ENCODE measurements around the gene PRDM1. TPM values are rescaled to one million over a fixed set of nuclear protein-coding genes. Genes with fewer than 3 reads are reported as not detected.

PRDM1 gene
- total RNA-seq, 1 donor from 2014 or later, result 10.5 TPM

- no peaks in the 10 kb centered on the region for H3K79me2 ChIP-seq (ENCODE audit: insufficient read depth, low read length)
- H3K9me3 Mint-ChIP-seq (ENCODE audit: unreplicated experiment), result no peaks in the 10 kb centered on the region
- no peaks in the 10 kb centered on the region for H4K20me1 ChIP-seq (ENCODE audit: insufficient read depth, low read length)
- no peak overlapping the region for H3K4me2 ChIP-seq (ENCODE audit: low read length)
- H3K27me3 ChIP-seq (ENCODE audit: insufficient read depth, low read length), result no peaks in the 10 kb centered on the region
- H3K9ac ChIP-seq (ENCODE audit: low read length), result no peak overlapping the region
- H3K9me3 ChIP-seq (ENCODE audit: insufficient read depth, low read depth, low read length), result no peaks in the 10 kb centered on the region
- H2AFZ ChIP-seq (ENCODE audit: low read depth, low read length), result no peak overlapping the region
- FAIRE-seq, result no peak
- H3K27ac ChIP-seq (ENCODE audit: low read depth, low read length), result no peak overlapping the region
- no peak overlapping the region for H3K4me3 ChIP-seq (ENCODE audit: insufficient read depth, low read depth, low read length)
- no peak for DNase-seq (ENCODE audit: low read depth)
- H3K4me3 Mint-ChIP-seq (ENCODE audit: unreplicated experiment), result no peak overlapping the region
- no peak overlapping the region for H3K27ac Mint-ChIP-seq (ENCODE audit: unreplicated experiment)
- TF ChIP-seq, protein P1, sequence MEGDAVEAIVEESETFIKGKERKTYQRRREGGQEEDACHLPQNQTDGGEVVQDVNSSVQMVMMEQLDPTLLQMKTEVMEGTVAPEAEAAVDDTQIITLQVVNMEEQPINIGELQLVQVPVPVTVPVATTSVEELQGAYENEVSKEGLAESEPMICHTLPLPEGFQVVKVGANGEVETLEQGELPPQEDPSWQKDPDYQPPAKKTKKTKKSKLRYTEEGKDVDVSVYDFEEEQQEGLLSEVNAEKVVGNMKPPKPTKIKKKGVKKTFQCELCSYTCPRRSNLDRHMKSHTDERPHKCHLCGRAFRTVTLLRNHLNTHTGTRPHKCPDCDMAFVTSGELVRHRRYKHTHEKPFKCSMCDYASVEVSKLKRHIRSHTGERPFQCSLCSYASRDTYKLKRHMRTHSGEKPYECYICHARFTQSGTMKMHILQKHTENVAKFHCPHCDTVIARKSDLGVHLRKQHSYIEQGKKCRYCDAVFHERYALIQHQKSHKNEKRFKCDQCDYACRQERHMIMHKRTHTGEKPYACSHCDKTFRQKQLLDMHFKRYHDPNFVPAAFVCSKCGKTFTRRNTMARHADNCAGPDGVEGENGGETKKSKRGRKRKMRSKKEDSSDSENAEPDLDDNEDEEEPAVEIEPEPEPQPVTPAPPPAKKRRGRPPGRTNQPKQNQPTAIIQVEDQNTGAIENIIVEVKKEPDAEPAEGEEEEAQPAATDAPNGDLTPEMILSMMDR (IDR thresholded peaks at IDR 0.05; ENCODE audit: insufficient read depth, low read depth, low read length), result no peak
- TF ChIP-seq EZH2 (IDR thresholded peaks at IDR 0.05; ENCODE audit: insufficient read depth, low read length), result no peak
- peaks cover 12% of the 10 kb centered on the region for H3K4me1 ChIP-seq (ENCODE audit: insufficient read depth, low read length)
- no peaks in the 10 kb centered on the region for H3K36me3 ChIP-seq (ENCODE audit: insufficient read depth, low read length)
- H3K27me3 Mint-ChIP-seq (ENCODE audit: low read depth, unreplicated experiment), result no peaks in the 10 kb centered on the region
- peaks cover 10% of the 10 kb centered on the region for H3K36me3 Mint-ChIP-seq (ENCODE audit: low read depth, unreplicated experiment)
- peaks cover 6% of the 10 kb centered on the region for H3K4me1 Mint-ChIP-seq (ENCODE audit: low read depth, unreplicated experiment)
Measured at GRCh38 chr6:106112433-106112832, 26.3 kb downstream of the PRDM1 start.

GRCh38 chr6:106113256-106113959 lies 27.3 kb downstream of the PRDM1 start:
- no peak overlapping the region for H3K27ac ChIP-seq (ENCODE audit: low read depth, low read length)
- FAIRE-seq, result no peak
- no peaks in the 10 kb centered on the region for H3K9me3 Mint-ChIP-seq (ENCODE audit: unreplicated experiment)
- no peak overlapping the region for H3K27ac Mint-ChIP-seq (ENCODE audit: unreplicated experiment)
- no peak for DNase-seq (ENCODE audit: low read depth)
- no peak overlapping the region for H3K4me2 ChIP-seq (ENCODE audit: low read length)
- peaks cover 3% of the 10 kb centered on the region for H3K4me1 Mint-ChIP-seq (ENCODE audit: low read depth, unreplicated experiment)
- H3K9ac ChIP-seq (ENCODE audit: low read length), result no peak overlapping the region
- H3K79me2 ChIP-seq (ENCODE audit: insufficient read depth, low read length), result no peaks in the 10 kb centered on the region
- peaks cover 12% of the 10 kb centered on the region for H3K4me1 ChIP-seq (ENCODE audit: insufficient read depth, low read length)
- no peak for TF ChIP-seq EZH2 (IDR thresholded peaks at IDR 0.05; ENCODE audit: insufficient read depth, low read length)
- TF ChIP-seq, protein P1 (IDR thresholded peaks at IDR 0.05; ENCODE audit: insufficient read depth, low read depth, low read length), result no peak
- H3K36me3 ChIP-seq (ENCODE audit: insufficient read depth, low read length), result no peaks in the 10 kb centered on the region
- H3K27me3 ChIP-seq (ENCODE audit: insufficient read depth, low read length), result no peaks in the 10 kb centered on the region
- no peaks in the 10 kb centered on the region for H3K27me3 Mint-ChIP-seq (ENCODE audit: low read depth, unreplicated experiment)
- H3K36me3 Mint-ChIP-seq (ENCODE audit: low read depth, unreplicated experiment), result peaks cover 3% of the 10 kb centered on the region
- no peak overlapping the region for H3K4me3 ChIP-seq (ENCODE audit: insufficient read depth, low read depth, low read length)
- no peaks in the 10 kb centered on the region for H3K9me3 ChIP-seq (ENCODE audit: insufficient read depth, low read depth, low read length)
- H3K4me3 Mint-ChIP-seq (ENCODE audit: unreplicated experiment), result no peak overlapping the region
- H4K20me1 ChIP-seq (ENCODE audit: insufficient read depth, low read length), result no peaks in the 10 kb centered on the region
- no peak overlapping the region for H2AFZ ChIP-seq (ENCODE audit: low read depth, low read length)

DNA sequence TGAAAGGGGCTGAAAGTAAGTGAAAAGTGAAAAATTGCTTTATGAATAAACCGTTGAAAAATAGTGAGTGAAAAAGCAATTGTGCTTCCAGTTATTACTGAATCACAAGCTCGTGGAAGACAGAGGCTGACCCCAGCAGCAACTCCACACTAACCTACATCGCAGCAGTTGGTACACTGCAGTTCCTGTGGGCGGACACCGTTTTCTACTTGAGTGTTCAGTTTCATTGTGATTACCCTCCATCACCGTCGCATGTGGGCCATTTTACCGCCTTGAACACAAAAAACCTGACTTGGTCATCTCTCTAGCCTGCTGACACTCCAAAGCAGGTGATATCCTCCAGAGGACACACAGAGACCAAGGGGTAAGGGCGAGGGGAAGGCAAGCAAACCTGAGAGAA lies 28.4 kb downstream of the PRDM1 start:
- H2AFZ ChIP-seq (ENCODE audit: low read depth, low read length), result no peak overlapping the region
- H3K79me2 ChIP-seq (ENCODE audit: insufficient read depth, low read length), result no peaks in the 10 kb centered on the region
- H4K20me1 ChIP-seq (ENCODE audit: insufficient read depth, low read length), result no peaks in the 10 kb centered on the region
- Mint-ChIP-seq H3K27ac (ENCODE audit: unreplicated experiment) (no peak overlapping the region), H3K27me3 (ENCODE audit: low read depth, unreplicated experiment) (no peaks in the 10 kb centered on the region), H3K4me3 (ENCODE audit: unreplicated experiment) (no peak overlapping the region), H3K4me1 (ENCODE audit: low read depth, unreplicated experiment) (peaks cover 5% of the 10 kb centered on the region), H3K36me3 (ENCODE audit: low read depth, unreplicated experiment) (peaks cover 1% of the 10 kb centered on the region), H3K9me3 (ENCODE audit: unreplicated experiment) (no peaks in the 10 kb centered on the region)
- no peak overlapping the region for H3K27ac ChIP-seq (ENCODE audit: low read depth, low read length)
- TF ChIP-seq, protein P1 (IDR thresholded peaks at IDR 0.05; ENCODE audit: insufficient read depth, low read depth, low read length), result no peak
- no peak for TF ChIP-seq EZH2 (IDR thresholded peaks at IDR 0.05; ENCODE audit: insufficient read depth, low read length)
- H3K9me3 ChIP-seq (ENCODE audit: insufficient read depth, low read depth, low read length), result no peaks in the 10 kb centered on the region
- H3K4me3 ChIP-seq (ENCODE audit: insufficient read depth, low read depth, low read length), result no peak overlapping the region
- peaks cover 12% of the 10 kb centered on the region for H3K4me1 ChIP-seq (ENCODE audit: insufficient read depth, low read length)
- H3K27me3 ChIP-seq (ENCODE audit: insufficient read depth, low read length), result no peaks in the 10 kb centered on the region
- no peak overlapping the region for H3K9ac ChIP-seq (ENCODE audit: low read length)
- no peak for DNase-seq (ENCODE audit: low read depth)
- no peak overlapping the region for H3K4me2 ChIP-seq (ENCODE audit: low read length)
- FAIRE-seq, result no peak
- H3K36me3 ChIP-seq (ENCODE audit: insufficient read depth, low read length), result no peaks in the 10 kb centered on the region
